HG03520 (cell line): ENCODE measurements around the gene RGL3.
"Not testable (repeated sequence)": the region's sequence is repeated elsewhere in the genome, so short reads cannot be mapped to it uniquely, and the experiment has no call there.

Experiments
- ATAC-seq: cut with Tn5 transposase; IDR thresholded peaks from one replicate; pipeline ENCODE4 v1.9.1; 2021; ENCODE audit warnings: mild to moderate bottlenecking, moderate library complexity; ENCODE audit not compliant: unreplicated experiment

RGL3 gene

GRCh38 chr19:11450570-11451326, 31.6 kb upstream of the RGL3 start:
- ATAC-seq = no peak

GRCh38 chr19:11448923-11449554, 29.9 kb upstream of the RGL3 start:
- no peak for ATAC-seq

GRCh38 chr19:11448410-11448809, 29.3 kb upstream of the RGL3 start:
- ATAC-seq = no peak

GRCh38 chr19:11447347-11448262, 28.5 kb upstream of the RGL3 start:
- ATAC-seq = no peak

GRCh38 chr19:11446652-11447301, 27.7 kb upstream of the RGL3 start:
- no peak for ATAC-seq

GRCh38 chr19:11446271-11446651, 27.1 kb upstream of the RGL3 start:
- no peak for ATAC-seq

- ATAC-seq = no peak
Measured at GRCh38 chr19:11445141-11445540, 26.0 kb upstream of the RGL3 start.

- ATAC-seq = no peak
Measured at GRCh38 chr19:11444059-11444458, 24.9 kb upstream of the RGL3 start.

GRCh38 chr19:11437955-11438354, 18.8 kb upstream of the RGL3 start:
- ATAC-seq = no peak

- no peak for ATAC-seq
Measured at GRCh38 chr19:11435833-11436313, 16.8 kb upstream of the RGL3 start.

GRCh38 chr19:11435057-11435832, 16.1 kb upstream of the RGL3 start, which contains the start of the genes ODAD3 and PRKCSH:
ODAD3 (minus strand) TSS chr19:11435121; CDS start chr19:11435016, 105 bp downstream.
PRKCSH (plus strand) TSS chr19:11435635; CDS start chr19:11436118, 483 bp downstream.
- peak; percentile 76 for ATAC-seq

GRCh38 chr19:11434703-11435056, 15.6 kb upstream of the RGL3 start:
- ATAC-seq = no peak

- not testable (repeated sequence) for ATAC-seq
Measured at GRCh38 chr19:11433526-11433925, 14.4 kb upstream of the RGL3 start.

- no peak for ATAC-seq
Measured at GRCh38 chr19:11426656-11427055, 7.5 kb upstream of the RGL3 start.

GRCh38 chr19:11425719-11426457, 6.8 kb upstream of the RGL3 start:
- no peak for ATAC-seq

- ATAC-seq = no peak
Measured at GRCh38 chr19:11423791-11424181, 4.7 kb upstream of the RGL3 start.

GRCh38 chr19:11423164-11423790, 4.2 kb upstream of the RGL3 start:
- ATAC-seq = no peak

- no peak for ATAC-seq
Measured at GRCh38 chr19:11422163-11423065, 3.3 kb upstream of the RGL3 start.
